Measurements from ENCODE around the gene PACRG. TPM values are rescaled to one million over a fixed set of nuclear protein-coding genes. Genes with fewer than 3 reads are reported as not detected.

Gene PACRG
- total and polyA plus RNA-seq, 2 of the 8 experiments (the other 6 are each of a cell fraction or from before 2014, with no cell fraction given) = 0.44 to 0.54 TPM

DNA sequence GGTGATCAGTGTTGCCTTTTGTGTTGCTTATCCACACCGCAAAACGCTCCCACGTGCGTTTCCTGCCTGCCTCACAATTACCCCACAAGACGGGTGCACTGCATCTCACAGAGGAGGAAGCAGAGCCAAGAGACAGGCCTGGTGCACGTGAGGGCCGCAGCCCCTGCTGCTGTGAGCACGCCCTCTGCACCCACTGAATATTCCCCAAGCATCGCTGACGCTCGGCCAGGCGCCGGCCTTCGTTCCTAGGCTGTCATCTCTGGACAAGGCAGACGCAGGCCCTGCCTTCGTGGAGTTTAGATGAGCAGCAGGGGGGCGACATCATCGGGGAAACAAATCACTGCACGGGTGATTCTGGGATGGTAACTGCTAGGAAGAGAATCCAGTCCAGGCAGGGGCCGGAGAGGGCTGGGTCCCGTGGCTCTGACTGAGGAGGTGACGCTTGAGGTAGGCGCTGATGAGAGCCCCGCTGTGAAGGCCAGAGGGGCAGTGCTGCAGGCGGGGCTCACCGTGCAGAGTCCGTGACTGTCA is 524.4 kb downstream of the PACRG start (continued):
- no peak for TF ChIP-seq CHD7 (IDR thresholded peaks at IDR 0.05; ENCODE audit: insufficient replicate concordance, low read length)
- TF ChIP-seq HDAC6 (IDR thresholded peaks at IDR 0.05; ENCODE audit: low read depth, low read length) = no peak
- TF ChIP-seq POU5F1 (IDR thresholded peaks at IDR 0.05; ENCODE audit: low read depth, low read length) = no peak
- TF ChIP-seq SP1 (IDR thresholded peaks at IDR 0.05; ENCODE audit: low read depth, low read length) = no peak
- TF ChIP-seq EGR1 (IDR thresholded peaks at IDR 0.05; ENCODE audit: borderline replicate concordance, low read depth, low read length) = no peak
- no peak for TF ChIP-seq YY1 (IDR thresholded peaks at IDR 0.05; ENCODE audit: low read depth, low read length)
- TF ChIP-seq EP300 (IDR thresholded peaks at IDR 0.05; ENCODE audit: borderline replicate concordance in 1 of 2, low read depth in 2 of 2, low read length in 2 of 2) = no peak
- TF ChIP-seq EZH2 (IDR thresholded peaks at IDR 0.05; ENCODE audit: low read depth, low read length, severe bottlenecking) = no peak
- TF ChIP-seq ASH2L (IDR thresholded peaks at IDR 0.05; ENCODE audit: low read length) = no peak
- TF ChIP-seq SP4 (IDR thresholded peaks at IDR 0.05; ENCODE audit: low read length) = no peak
